ENCODE data around the gene LRRC39.
"Not testable (repeated sequence)": the region's sequence is repeated elsewhere in the genome, so short reads cannot be mapped to it uniquely, and the experiment has no call there.

The LRRC39 gene

GRCh38 chr1:100178091-100178490 lies at the start of gene LRRC39:
Gene LRRC39 (minus strand): TSS chr1:100178256. CDS start chr1:100168516, 9,740 bp downstream.
- no peak for DNase-seq

GRCh38 chr1:100222428-100222827 lies 44.4 kb upstream of the LRRC39 start:
- no peak for DNase-seq

GRCh38 chr1:100219883-100220282 lies 41.8 kb upstream of the LRRC39 start:
- DNase-seq: peak; percentile 17 to 52 (median 49)

GRCh38 chr1:100219457-100219856 lies 41.4 kb upstream of the LRRC39 start:
- DNase-seq: no peak

- no peak for DNase-seq
Observed at GRCh38 chr1:100217834-100218233, 39.8 kb upstream of the LRRC39 start.

GRCh38 chr1:100215101-100215500 lies 37.0 kb upstream of the LRRC39 start:
- DNase-seq: no peak

GRCh38 chr1:100213141-100213540 lies 35.1 kb upstream of the LRRC39 start:
- DNase-seq: no peak

GRCh38 chr1:100206301-100206700 lies 28.2 kb upstream of the LRRC39 start:
- DNase-seq: no peak

GRCh38 chr1:100205593-100205992 lies 27.5 kb upstream of the LRRC39 start:
- DNase-seq: not testable (repeated sequence)

GRCh38 chr1:100205103-100205502 lies 27.0 kb upstream of the LRRC39 start:
- not testable (repeated sequence) for DNase-seq

- not testable (repeated sequence) for DNase-seq
Observed at GRCh38 chr1:100202703-100203102, 24.6 kb upstream of the LRRC39 start.

- not testable (repeated sequence) for DNase-seq
Observed at GRCh38 chr1:100200060-100200459, 22.0 kb upstream of the LRRC39 start.

GRCh38 chr1:100198596-100198995 lies 20.5 kb upstream of the LRRC39 start:
- DNase-seq: no peak

- DNase-seq: no peak
Observed at GRCh38 chr1:100188617-100189016, 10.6 kb upstream of the LRRC39 start.

GRCh38 chr1:100187912-100188311 lies 9.9 kb upstream of the LRRC39 start:
- DNase-seq: no peak

GRCh38 chr1:100184536-100184935 lies 6.5 kb upstream of the LRRC39 start:
- peak in 2 of 3 donors; percentile 2 to 3 for DNase-seq

GRCh38 chr1:100183370-100183769 lies 5.3 kb upstream of the LRRC39 start:
- no peak for DNase-seq

- peak in 1 of 3 donors; percentile 4 for DNase-seq
Observed at GRCh38 chr1:100177295-100178041, 588 bp downstream of the LRRC39 start.

GRCh38 chr1:100168051-100168450 lies 10.0 kb downstream of the LRRC39 start:
- DNase-seq: no peak

GRCh38 chr1:100164702-100165101 lies 13.4 kb downstream of the LRRC39 start:
- no peak for DNase-seq

- DNase-seq: no peak
Observed at GRCh38 chr1:100164216-100164615, 13.8 kb downstream of the LRRC39 start.

- no peak for DNase-seq
Observed at GRCh38 chr1:100162881-100163280, 15.2 kb downstream of the LRRC39 start.

- peak; percentile 19 to 39 (median 38) for DNase-seq
Observed at GRCh38 chr1:100152271-100152670, 25.8 kb downstream of the LRRC39 start.

GRCh38 chr1:100151679-100152078 lies 26.4 kb downstream of the LRRC39 start:
- DNase-seq: no peak

GRCh38 chr1:100147875-100148274 lies 30.2 kb downstream of the LRRC39 start:
- no peak for DNase-seq
